GM19463 (cell line): ENCODE results near the gene C19orf47.
"Not testable (repeated sequence)": the region's sequence is repeated elsewhere in the genome, so short reads cannot be mapped to it uniquely, and the experiment has no call there.

Experiments
- ATAC-seq: cut with Tn5 transposase; IDR thresholded peaks from one replicate; pipeline ENCODE4 v1.9.1; 2021; ENCODE audit warnings: mild to moderate bottlenecking, moderate library complexity; ENCODE audit not compliant: unreplicated experiment

The C19orf47 gene

GRCh38 chr19:40355975-40356680 is 7.9 kb upstream of the C19orf47 start:
- ATAC-seq: no peak

- ATAC-seq: no peak
Measured at GRCh38 chr19:40348961-40349507, 837 bp upstream of the C19orf47 start.

- ATAC-seq: no peak
Measured at GRCh38 chr19:40344422-40344821, 3.8 kb downstream of the C19orf47 start.

DNA sequence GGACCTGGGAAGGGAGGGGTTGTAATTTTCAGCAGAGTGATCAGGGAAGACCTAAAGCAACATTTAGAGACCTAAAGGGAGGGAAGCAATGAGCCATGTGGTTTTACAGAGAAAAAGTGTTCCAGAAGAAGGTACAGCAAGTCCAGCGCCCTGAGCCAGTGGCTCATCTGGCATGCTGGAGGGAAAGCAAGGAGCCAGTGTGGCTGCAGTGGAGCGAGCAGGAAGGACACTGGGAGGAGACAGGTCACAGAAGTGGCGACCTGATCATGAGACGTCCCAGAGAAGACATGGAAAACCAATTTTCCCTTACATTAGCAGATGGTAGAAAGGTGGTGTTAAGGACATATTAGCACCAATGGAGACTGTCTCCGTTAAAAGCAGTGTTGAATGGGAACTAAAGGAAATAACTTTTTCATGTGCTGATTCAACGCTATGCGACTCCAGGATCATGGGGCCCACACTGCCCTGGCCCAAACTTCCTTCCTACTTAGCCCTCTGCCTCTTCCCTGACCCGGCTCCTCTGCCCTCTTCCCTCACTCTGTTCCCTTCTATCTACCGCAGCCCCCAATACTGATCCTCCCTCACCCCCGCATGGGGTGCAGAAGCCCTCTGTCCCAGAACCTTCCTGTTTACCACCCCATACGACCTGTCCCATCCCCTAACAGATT is 5.4 kb downstream of the C19orf47 start:
- no peak for ATAC-seq

- ATAC-seq: no peak
Measured at GRCh38 chr19:40341601-40342482, 6.4 kb downstream of the C19orf47 start.

- ATAC-seq: no peak
Measured at GRCh38 chr19:40339018-40339728, 9.0 kb downstream of the C19orf47 start.

GRCh38 chr19:40337594-40337993 is 10.6 kb downstream of the C19orf47 start:
- ATAC-seq: no peak

GRCh38 chr19:40337107-40337506 is 11.1 kb downstream of the C19orf47 start:
- ATAC-seq: no peak

DNA sequence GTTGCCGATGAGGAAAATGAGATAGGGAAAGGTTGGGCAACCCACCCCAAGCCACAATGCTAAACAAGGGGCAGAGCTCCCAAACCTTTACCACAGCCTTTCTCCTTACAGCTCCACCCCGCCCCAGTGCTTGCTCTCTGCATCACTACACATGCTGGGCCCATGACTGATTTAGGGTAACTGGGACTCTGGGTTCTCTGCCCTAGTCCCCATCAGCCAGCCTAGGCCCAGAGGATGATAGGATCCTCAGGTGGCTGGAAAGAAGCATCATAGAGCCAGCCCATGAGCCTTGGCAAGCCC is 11.6 kb downstream of the C19orf47 start:
- ATAC-seq: no peak

GRCh38 chr19:40335855-40336600 is 12.2 kb downstream of the C19orf47 start:
- no peak for ATAC-seq

DNA sequence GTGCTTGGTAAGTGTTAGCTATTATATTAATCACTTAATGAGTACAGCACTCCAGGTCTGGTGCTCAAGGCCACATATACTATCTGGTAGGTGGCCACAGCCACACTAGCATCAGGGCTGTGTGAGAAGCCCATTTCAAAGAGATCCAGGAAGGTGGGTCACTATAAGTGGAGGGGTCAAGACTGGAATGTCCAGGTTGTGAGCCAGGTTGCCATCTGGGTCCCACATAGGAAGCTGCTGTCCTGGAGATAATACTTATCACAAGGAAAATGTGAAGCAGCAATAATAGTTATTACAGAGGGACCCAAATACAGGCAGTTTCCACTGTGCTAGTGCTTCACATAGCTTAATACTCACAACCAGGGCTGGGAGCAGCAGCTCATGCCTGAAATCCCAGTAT is 13.1 kb downstream of the C19orf47 start:
- no peak for ATAC-seq

DNA sequence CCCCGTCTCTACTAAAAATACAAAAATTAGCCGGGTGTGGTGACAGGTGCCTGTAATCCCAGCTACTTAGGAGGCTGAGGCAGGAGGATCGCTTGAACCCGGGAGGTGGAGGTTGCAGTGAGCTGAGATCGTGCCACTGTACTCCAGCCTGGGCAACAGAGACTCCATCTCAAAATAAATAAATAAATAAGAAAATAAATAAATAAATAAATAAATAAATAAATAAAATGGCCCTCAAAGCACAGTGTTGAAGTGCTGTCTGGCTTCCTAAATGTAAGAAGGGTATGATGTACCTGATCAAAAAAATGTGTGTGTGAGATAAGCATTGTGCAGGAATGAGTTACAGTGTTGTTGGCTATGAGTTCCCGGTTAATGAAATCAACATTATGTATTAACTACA is 15.1 kb downstream of the C19orf47 start:
- not testable (repeated sequence) for ATAC-seq

DNA sequence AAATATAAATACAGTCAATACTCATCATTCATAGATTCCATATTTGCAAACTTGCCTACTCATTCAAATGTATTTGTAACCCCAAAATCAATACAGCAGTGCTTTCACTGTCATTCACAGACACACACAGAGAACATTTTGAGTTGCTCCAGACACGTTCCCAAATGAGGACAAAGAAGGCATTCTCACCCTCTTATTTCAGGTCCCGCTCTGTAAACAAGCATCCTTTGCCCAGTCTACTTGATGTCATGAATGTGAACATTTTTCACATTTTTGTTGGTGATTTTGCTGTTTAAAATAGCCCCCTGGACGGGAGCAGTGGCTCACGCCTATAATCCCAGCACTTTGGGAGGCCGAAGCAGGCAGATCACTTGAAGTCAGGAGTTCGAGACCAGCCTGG is 15.5 kb downstream of the C19orf47 start:
- ATAC-seq: no peak

DNA sequence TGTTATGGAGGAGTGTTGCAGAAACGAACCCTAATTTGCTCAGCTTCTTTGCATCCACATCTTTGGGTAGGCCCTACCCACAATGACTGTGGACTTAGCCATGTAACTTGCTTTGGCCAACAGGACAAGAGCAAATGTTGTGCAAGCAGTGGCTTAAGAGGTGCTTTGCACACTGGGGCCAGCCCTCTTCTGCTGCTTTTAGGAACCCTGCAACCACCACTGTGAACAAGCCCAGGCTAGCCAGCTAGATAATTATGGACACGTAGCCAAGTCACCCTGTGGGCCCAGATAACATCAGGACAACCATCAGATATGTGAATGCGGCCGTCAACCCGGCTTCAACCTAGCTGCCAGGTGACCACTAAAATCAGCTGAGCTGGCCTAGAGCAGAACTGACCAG is 17.1 kb downstream of the C19orf47 start:
- ATAC-seq: no peak

DNA sequence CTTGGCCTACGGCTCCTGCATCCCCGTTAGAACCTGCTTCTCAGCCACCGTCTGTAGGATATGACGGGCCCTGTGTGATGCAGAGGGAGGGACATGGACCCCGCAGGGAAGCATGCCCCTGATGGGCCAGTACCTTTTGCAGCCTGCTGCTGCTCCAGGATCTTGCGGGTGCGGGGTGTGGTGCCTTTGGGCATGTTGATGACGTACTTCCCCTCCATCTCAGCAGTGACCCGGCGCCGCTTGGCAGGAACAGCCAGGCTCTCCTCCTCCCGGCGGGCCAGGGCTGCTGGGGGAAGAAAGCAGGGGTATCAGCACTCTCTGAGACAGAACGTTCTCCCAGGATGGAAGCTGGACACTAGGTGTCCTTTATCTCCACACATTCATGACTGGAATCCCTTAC is 22.0 kb downstream of the C19orf47 start:
- ATAC-seq: no peak

- ATAC-seq: no peak
Measured at GRCh38 chr19:40323705-40324104, 24.5 kb downstream of the C19orf47 start.

DNA sequence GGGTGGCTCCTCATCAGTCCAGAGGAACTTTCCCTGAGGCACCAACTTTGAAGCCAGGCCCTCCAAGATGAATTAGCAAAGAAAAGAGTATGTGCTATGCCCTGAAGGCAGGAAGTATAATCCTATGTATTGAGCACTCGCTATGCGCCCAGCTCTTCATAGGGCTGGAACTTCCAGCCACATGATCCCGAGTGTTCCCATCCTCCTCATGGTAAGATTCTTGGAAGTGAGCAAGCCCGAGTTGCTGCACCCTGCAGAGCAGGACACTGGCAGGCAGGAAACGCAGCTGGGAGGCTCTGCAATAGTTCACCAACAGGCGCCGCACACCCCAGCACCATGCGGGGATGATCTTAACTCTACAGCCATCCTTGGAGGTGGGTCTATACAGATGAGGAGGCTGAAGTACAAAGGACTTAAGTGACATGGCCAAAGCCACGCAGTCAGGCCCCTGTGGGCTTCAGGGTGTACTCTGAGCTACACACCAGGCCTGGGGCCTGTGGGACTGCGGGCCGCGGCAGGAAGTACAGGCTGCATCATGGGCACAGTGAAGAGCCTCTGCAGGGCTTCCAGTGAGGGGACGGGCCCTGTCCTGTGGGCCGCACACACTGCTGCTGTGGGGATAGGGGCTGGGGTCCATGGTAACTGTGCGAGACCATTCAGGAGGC is 25.1 kb downstream of the C19orf47 start:
- ATAC-seq: no peak

GRCh38 chr19:40322271-40322610 is 26.0 kb downstream of the C19orf47 start:
- no peak for ATAC-seq

GRCh38 chr19:40321566-40322270 is 26.5 kb downstream of the C19orf47 start:
- ATAC-seq: no peak
